GM19099 (cell line): ENCODE results near the gene EFCC1.

Experiments used
- POLR2A ChIP-seq: IDR thresholded peaks from 3 replicates; pipeline ENCODE4 v1.6.1; 2011; ENCODE audit warnings: low read depth; ENCODE audit not compliant: insufficient read length; ENCODE audit errors: extremely low read depth

Gene EFCC1

DNA sequence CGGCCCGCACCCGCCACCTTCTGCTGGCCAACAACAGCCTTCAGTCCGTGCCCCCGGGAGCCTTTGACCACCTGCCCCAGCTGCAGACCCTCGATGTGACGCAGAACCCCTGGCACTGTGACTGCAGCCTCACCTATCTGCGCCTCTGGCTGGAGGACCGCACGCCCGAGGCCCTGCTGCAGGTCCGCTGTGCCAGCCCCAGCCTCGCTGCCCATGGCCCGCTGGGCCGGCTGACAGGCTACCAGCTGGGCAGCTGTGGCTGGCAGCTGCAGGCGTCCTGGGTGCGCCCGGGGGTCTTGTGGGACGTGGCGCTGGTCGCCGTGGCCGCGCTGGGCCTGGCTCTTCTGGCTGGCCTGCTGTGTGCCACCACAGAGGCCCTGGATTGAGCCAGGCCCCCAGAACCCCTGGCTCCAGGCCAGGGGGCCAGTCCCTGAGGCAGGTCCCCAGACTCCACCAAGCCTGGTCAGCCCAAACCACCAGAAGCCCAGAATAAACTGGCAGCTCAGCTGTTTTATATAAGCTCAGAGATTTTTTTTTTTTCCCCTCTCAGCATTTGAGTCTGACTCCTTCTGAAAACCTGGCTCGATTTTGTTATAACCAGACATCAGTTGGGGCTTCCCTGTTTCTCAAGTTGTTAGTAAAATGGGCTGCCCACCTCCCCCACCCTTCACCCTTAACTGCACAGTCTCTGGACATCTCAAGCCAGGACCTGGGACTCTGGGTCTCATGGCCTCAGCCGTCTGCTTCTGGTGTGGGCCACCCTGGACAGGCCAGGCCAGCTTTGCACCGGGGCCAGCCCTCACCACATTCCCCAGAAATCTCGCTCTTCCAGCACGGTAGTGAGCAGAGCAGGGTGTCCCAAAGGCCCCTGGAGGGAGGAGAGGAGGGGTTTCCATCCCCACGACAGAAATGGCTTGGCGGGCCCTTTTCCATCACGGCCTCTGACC is 61.1 kb downstream of the EFCC1 start:
- no peak for TF ChIP-seq POLR2A

- TF ChIP-seq POLR2A: no peak
Observed at GRCh38 chr3:129063091-129063640, 62.1 kb downstream of the EFCC1 start.

- TF ChIP-seq POLR2A: no peak
Observed at GRCh38 chr3:129063841-129064482, 62.9 kb downstream of the EFCC1 start.

DNA sequence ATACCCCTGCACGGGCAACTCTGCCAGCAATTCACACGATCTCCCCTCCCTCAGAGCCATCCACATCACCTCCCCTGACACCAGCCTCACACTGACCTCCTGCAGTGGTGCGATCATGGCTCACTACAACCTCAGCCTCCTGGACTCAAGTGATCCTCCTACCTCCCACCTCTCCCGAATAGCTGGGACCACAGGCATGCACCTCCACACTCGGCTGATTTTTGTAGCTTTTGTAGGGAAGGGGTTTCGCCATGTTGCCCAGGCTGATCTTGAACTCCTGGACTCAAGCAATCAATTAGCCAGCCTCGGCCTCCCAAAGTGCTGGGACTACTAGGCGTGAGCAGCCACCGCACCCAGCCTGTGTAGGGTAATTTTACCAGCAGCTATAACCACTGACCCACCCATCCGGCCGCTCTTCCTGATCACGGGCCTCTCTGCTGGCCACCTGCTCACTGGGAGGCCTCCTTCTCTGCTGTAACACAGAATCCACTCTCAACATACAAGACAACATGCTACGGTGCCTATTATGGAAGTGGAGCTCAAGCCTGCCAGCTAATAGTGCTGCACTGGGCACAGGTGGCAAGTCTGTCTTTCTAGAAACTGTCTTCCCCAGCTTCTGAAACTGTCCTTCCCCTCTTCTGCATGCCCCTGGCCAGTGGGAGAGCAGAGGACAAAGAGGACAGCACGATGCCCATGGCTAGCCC is 64.1 kb downstream of the EFCC1 start:
- no peak for TF ChIP-seq POLR2A

DNA sequence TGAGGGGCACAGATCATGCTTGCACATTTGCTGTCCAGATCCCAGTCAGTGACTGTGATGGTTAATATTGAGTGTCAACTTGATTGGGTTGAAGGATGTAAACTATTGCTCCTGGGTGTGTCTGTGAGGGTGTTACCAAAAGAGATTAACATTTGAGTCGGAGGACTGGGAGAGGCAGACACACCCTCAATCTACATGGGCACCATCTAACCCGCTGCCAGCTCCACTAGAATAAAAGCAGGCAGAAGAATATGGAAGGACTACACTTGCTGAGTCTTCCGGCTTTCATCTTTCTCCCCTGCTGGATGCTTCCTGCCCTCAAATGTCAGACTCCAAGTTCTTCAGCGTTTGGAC is 64.6 kb downstream of the EFCC1 start:
- TF ChIP-seq POLR2A: no peak

DNA sequence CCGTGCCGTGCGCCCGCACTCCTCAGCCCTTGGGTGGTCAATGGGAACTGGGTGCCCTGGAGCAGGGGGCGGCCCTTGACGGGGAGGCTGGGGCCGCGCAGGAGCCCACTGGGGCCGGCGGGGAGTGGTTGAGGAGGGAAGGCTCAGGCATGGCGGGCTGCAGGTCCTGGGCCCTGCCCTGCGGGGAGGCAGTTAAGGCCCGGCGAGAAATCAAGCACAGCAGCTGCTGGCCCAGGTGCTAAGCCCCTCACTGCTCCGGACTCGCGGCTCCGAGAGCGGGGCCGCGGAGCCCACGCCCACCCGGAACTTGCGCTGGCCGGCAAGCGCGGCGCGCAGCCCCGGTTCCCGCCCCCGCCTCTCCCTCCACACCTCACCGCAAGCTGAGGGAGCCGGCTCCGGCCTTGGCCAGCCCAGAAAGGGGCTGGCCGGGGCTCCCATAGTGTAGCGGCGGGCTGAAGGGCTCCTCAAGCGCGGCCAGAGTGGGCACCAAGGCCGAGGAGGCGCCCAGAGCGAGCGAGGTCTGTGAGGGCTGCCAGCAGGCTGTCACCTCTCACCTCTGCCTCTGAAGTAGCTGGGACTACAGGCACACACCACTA is 67.3 kb downstream of the EFCC1 start:
- no peak for TF ChIP-seq POLR2A

DNA sequence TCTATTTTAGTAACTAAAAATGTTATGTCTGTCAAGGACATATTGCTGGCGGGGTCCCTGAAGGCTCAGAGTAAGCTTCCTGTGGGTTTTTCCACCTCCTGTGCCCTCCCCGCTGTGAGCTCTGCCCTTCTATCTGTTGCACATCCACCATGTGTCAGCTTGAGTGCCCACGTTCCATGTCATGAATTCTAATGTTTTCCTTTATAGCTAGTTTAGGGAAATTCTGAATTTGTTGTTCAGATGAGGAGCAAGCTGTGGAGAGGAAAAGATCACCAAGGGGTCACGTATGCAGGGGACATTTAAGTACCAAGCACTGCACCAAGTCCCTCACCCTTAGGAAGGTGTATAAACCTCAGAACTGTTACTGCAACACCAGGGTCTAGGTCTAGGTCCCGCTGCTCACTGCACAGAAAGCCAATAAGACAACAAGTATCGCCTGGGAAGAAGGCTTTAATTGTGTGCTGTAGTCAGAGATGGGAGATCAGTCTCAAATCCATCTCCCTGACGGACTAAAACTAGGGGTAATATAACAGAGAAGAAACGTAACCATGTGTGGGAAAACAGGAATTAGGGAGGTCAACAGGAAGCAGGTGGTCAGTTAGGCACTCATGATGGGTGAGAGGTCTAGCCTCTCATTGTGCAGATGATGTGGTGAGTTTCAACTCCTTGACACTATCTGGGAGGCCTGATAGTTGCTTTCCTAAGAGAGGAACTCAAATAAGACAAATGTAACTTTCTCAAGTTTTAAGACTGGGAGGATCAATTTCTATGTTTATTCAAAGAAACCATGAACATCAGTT is 69.2 kb downstream of the EFCC1 start:
- no peak for TF ChIP-seq POLR2A

DNA sequence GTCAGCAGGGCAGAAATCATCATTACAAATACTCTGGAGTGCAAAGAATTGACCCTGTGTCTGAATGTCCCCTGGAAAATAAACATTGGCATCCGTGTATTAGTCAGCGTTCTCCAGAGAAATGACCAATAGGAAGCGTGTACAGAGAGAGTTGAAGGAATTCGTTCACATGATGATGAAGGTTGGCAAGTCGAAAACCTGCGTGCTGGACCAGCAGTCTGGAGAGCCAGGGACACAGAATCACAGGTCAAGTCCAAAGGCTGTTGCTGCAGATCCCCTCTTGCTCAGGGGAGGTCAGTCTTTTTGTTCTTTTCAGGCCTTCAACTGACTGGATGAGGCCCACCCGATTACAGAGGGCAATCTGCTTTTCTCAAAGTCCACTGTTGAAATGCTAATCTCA is 76.1 kb downstream of the EFCC1 start:
- no peak for TF ChIP-seq POLR2A

- no peak for TF ChIP-seq POLR2A
Observed at GRCh38 chr3:129078510-129078909, 77.4 kb downstream of the EFCC1 start.

GRCh38 chr3:129081503-129081902 is 80.4 kb downstream of the EFCC1 start:
- no peak for TF ChIP-seq POLR2A

DNA sequence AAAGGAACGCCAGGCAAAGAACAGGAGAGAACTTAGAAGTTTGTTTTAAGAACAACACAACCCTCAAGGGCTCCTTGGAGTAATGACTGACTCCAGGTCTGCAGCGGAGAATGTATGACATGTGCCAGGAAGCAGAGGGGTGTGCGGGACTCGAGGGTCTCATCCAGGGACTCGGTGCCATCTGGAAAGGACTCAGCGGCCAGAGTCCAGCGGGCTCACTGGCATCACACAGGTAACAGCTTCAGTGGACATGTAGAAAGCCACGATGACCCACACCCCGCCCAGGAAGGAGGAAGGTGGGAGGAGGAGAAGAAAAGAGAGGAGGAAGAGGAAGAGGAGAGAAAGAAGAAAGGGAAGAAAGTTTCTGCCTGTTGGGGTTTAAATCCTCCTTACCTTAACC is 80.9 kb downstream of the EFCC1 start:
- no peak for TF ChIP-seq POLR2A

DNA sequence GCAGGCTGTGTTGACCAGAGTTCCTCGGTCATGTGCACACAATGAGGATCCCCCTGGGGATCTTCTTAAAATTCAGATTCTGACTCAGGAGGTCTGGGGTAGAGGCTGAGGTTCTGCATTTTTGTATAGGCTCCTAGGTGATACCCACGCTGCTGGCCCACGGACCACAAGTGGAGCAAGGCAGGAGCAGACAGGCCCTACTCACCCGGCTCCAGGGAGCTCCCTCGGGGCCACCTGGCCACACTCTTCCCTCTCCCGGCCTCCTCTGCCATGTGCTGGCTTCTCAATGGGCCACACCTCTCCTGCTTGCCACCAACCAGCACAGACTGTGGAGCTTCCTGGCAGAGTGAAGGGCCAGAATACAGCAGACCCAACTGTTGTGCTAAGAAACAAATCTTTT is 83.4 kb downstream of the EFCC1 start:
- no peak for TF ChIP-seq POLR2A

- no peak for TF ChIP-seq POLR2A
Observed at GRCh38 chr3:129085165-129085715, 84.1 kb downstream of the EFCC1 start.

DNA sequence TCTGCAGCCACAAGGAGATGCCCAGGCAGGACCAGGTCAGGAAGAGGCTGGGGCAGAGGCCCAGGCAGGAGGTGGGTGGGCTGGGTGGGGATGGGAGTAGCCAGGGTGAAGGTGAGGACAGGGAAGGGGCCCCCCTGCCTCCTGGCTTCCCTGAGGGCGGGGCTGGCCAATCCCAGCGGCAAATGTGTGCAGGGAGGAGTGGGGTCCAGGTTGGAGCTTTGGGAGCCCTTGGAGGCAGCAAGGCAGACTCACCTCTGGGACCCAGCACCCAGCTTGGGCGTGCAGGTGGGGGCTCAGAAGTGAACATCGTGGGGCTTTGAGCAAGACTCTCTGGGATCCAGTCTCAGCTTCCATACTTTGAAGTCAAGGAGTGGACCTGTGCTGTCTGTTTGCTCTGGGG is 84.7 kb downstream of the EFCC1 start:
- no peak for TF ChIP-seq POLR2A

DNA sequence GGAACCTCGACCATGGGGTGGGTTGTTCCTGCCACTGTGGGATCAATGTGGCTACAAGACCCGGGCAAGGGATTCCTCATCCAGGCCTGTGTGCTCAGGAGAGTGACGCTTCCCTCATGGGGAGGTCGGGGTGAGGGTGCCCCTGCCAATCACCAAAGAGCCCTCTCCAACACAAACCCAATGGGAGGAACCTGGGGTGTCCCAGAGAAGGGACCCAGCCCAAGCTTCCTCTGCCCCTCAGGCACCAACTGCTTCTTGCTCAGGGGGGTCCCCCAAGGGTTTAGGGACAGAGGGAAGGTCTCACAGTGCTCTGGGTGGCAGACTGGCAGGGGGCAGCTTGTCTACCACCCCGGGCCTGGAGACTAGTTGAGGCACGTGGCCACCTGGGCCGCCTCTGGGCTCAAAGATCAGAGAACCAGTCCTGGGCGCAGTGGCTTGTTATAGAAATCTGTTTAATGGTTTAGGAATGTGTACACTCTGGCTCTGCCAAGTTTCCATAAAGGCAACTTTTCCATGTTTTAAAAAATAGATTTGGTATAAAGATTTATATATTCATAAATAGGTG is 86.1 kb downstream of the EFCC1 start:
- TF ChIP-seq POLR2A: no peak
